NCI-H524 treated with DMSO at 0.1 percent for 48 hours (cell line): ENCODE measurements around the gene FXYD7.

Experiments
- DNase-seq: peaks from one replicate; lab custom pipeline; 2025; lab: John Stamatoyannopoulos, UW

The FXYD7 gene

GRCh38 chr19:35199481-35199880 lies 56.4 kb downstream of the FXYD7 start:
- DNase-seq = no peak

GRCh38 chr19:35202722-35203688 lies 60.0 kb downstream of the FXYD7 start:
- no peak for DNase-seq
